K562 (cell line): ENCODE results near the gene DUOXA2. TPM values are rescaled to one million over a fixed set of nuclear protein-coding genes. Genes with fewer than 3 reads are reported as not detected.
"Not testable (repeated sequence)": the region's sequence is repeated elsewhere in the genome, so short reads cannot be mapped to it uniquely, and the experiment has no call there.

Experiments
- ATAC-seq: fragments of 200-7000 bp; cut with Tn5 transposase; 3 replicates; pipeline ENCODE4 v1.9.1; 2020; ENCODE audit warnings: moderate library complexity
- BruUV-seq: library from RNA; stranded (reverse); fragments of 400-500 nt; replicated peaks from 2 replicates; lab custom pipeline; 2021; lab: Mats Ljungman, UMichigan
- CTCF ChIA-PET: fragments of 300-600 bp; formaldehyde crosslinking; extraction: SDS; loops from one replicate; lab custom pipeline; 2021; ENCODE audit warnings: low intra/inter-chr PET ratio; lab: Yijun Ruan, JAX
- POLR2A ChIA-PET: fragments of 300-600, 350-650 bp; sonication (Branson Sonifier 250); formaldehyde crosslinking; extraction: SDS; loops from one replicate; lab custom pipeline; 2021; ENCODE audit warnings: antibody characterized with exemption, inconsistent platforms; lab: Yijun Ruan, JAX
- DNase-seq, 4 experiments: peaks; one replicate each; pipeline versions ENCODE4 v3.0.0 to v3.0.0-alpha.2; 2011 to 2018; ENCODE audit warnings: low spot score in 3 of 4, mixed read lengths in 3 of 4; ENCODE audit errors: extremely low read depth in 1 of 4
- FAIRE-seq: peaks from 2 replicates; lab custom pipeline; 2011; peaks lifted over from hg19 to GRCh38; lab: Jason Lieb, UNC
- H2AFZ ChIP-seq: 2 replicates; pipeline ENCODE4 v1.6.0; 2011; ENCODE audit warnings: low read depth, low read length, control low read depth, inconsistent platforms
- H3K27ac ChIP-seq: fragments of 200-600 bp; 3 replicates; pipeline ENCODE4 v1.8.0; 2011; ENCODE audit warnings: low read depth, mild to moderate bottlenecking, control low read depth, inconsistent platforms, low read length, moderate library complexity, mixed read lengths; ENCODE audit errors: extremely low read depth
- H3K27me3 ChIP-seq, 2 experiments: fragments of 300-600 bp in 1 of 2; 2 replicates in 1 of 2; 3 replicates in 1 of 2; pipeline versions ENCODE4 v1.6.0 to v1.8.0; 2011; ENCODE audit warnings: inconsistent platforms in 2 of 2, low read length in 2 of 2, mild to moderate bottlenecking in 1 of 2, mixed read lengths in 1 of 2, moderate library complexity in 1 of 2; ENCODE audit not compliant: control insufficient read depth in 2 of 2, insufficient read depth in 2 of 2
- H3K36me3 ChIP-seq: fragments of 300-600 bp; 3 replicates; pipeline ENCODE4 v1.8.0; 2011; ENCODE audit warnings: mild to moderate bottlenecking, low read length, inconsistent platforms; ENCODE audit not compliant: control insufficient read depth, insufficient read depth
- H3K4me1 ChIP-seq, 2 experiments: fragments of 200-600 bp in 1 of 2; replicated peaks in 1 of 2; 2 replicates in 1 of 2; 3 replicates in 1 of 2; pipeline versions ENCODE4 v1.5.1 to v1.8.0; 2011; ENCODE audit warnings: inconsistent platforms in 2 of 2, low read length in 2 of 2, mild to moderate bottlenecking in 1 of 2, mixed read lengths in 1 of 2, moderate library complexity in 1 of 2; ENCODE audit not compliant: control insufficient read depth in 2 of 2, insufficient read depth in 2 of 2
- H3K4me2 ChIP-seq: 2 replicates; pipeline ENCODE4 v1.6.1; 2011; ENCODE audit warnings: low read length, control low read depth, inconsistent platforms, mixed read lengths; ENCODE audit not compliant: insufficient read depth
- H3K4me3 ChIP-seq: fragments of 200-600 bp; sonication (generic), shearing (Covaris generic); 2 replicates; pipeline ENCODE4 v1.5.1; 2016; ENCODE audit warnings: control low read depth, inconsistent platforms
- H3K79me2 ChIP-seq: fragments of 200-600 bp; 3 replicates; pipeline ENCODE4 v1.8.0; 2011; ENCODE audit warnings: low read length, inconsistent platforms; ENCODE audit not compliant: control insufficient read depth, insufficient read depth
- H3K9ac ChIP-seq, 2 experiments: 2 replicates each; pipeline versions ENCODE4 v1.6.0 to v1.6.1; 2011; ENCODE audit warnings: low read depth in 2 of 2, low read length in 2 of 2, control low read depth in 1 of 2, inconsistent platforms in 1 of 2, mild to moderate bottlenecking in 1 of 2, mixed read lengths in 1 of 2; ENCODE audit not compliant: insufficient read depth in 1 of 2
- H3K9me1 ChIP-seq: one replicate; pipeline ENCODE4 v1.6.0; 2011; ENCODE audit warnings: inconsistent platforms, mild to moderate bottlenecking, low read length, moderate library complexity; ENCODE audit not compliant: control insufficient read depth, insufficient read depth
- H3K9me3 ChIP-seq: replicated peaks from 2 replicates; pipeline ENCODE4 v1.5.1; 2011; ENCODE audit warnings: low read depth, low read length, inconsistent platforms; ENCODE audit not compliant: control insufficient read depth, insufficient read depth
- H4K20me1 ChIP-seq: replicated peaks from 2 replicates; pipeline ENCODE4 v1.6.1; 2011; ENCODE audit warnings: low read length, inconsistent platforms, mixed read lengths; ENCODE audit not compliant: control insufficient read depth, insufficient read depth
- ARID1B ChIP-seq: fragments of 450-650 bp; IDR thresholded peaks from 2 replicates; pipeline ENCODE4 v1.6.1; 2016; ENCODE audit warnings: antibody characterized with exemption, mild to moderate bottlenecking, inconsistent platforms
- FOSL1 ChIP-seq: fragments of 200-800 bp; sonication (Bioruptor generic); conservative IDR thresholded peaks from 2 replicates; pipeline ENCODE4 v1.6.1; 2016; ENCODE audit warnings: missing genetic modification characterization, missing compliant biosample characterization
- JUND ChIP-seq, 2 experiments: IDR thresholded peaks; 2 replicates in 1 of 2; 3 replicates in 1 of 2; pipeline ENCODE4 v1.6.1; 2011; ENCODE audit warnings: borderline replicate concordance in 2 of 2, low read depth in 2 of 2, low read length in 2 of 2, improper control_type of control experiment in 1 of 2, missing biosample characterization in 1 of 2, missing genetic modification characterization in 1 of 2, missing genetic modification reagents in 1 of 2
- NFE2 ChIP-seq: IDR thresholded peaks from 2 replicates; pipeline ENCODE4 v1.6.1; 2014; ENCODE audit warnings: antibody characterized with exemption, low read depth
- SMARCE1 ChIP-seq: fragments of 450-650 bp; IDR thresholded peaks from 2 replicates; pipeline ENCODE4 v1.7.1; 2016; ENCODE audit warnings: mild to moderate bottlenecking
- SOX6 ChIP-seq: fragments of 450-650 bp; IDR thresholded peaks from 2 replicates; pipeline ENCODE4 v1.6.1; 2014; ENCODE audit warnings: mild to moderate bottlenecking
- WGBS: fragments of 100-300 bp; shearing (Covaris generic); methylation state at CpG from one replicate; pipeline ENCODE4 v1.1.6; 2016; ENCODE audit warnings: low coverage, mixed read lengths; ENCODE audit not compliant: insufficient coverage; ENCODE audit errors: missing lambda C conversion rate; 5-methylcytosine and 5-hydroxymethylcytosine counted together
- in situ Hi-C: fragments of 300-500 bp; cut with MboI; formaldehyde crosslinking; loops from 4 replicates; pipeline ENCODE4 v1.15.0; 2018; ENCODE audit warnings: inconsistent platforms, mixed read lengths
- intact Hi-C: fragments of 100-400 bp; cut with micrococcal nuclease; formaldehyde crosslinking; loops from 2 replicates; pipeline ENCODE4 v1.14.2; 2022
- polyA plus RNA-seq, 8 experiments: library from polyadenylated mRNA; depleted of rRNA in 4 of 8; stranded (reverse) in 5 of 8; unstranded in 3 of 8; fragments of >200 nt; fragmentation: Nextera tagmentation in 2 of 8; fragmentation: Illumina TruSeq in 1 of 8; extraction: Ambion mirVana in 2 of 8; extraction: Trizol in 1 of 8; gene quantifications; 2 replicates each; pipeline versions ENCODE4 v1.2.1 to v1.2.3, GENCODE V29; 2011 to 2014; ENCODE audit warnings: inconsistent platforms in 1 of 8, missing spikeins in 1 of 8
- total RNA-seq, 7 experiments: library from RNA; depleted of rRNA in 6 of 7; stranded (reverse); fragments of >200 nt in 6 of 7; fragmentation: Illumina TruSeq in 2 of 7; extraction: Trizol in 2 of 7; gene quantifications; 2 replicates each; pipeline versions ENCODE4 v1.2.1 to v1.2.3, GENCODE V29; 2011 to 2021; ENCODE audit warnings: low replicate concordance in 1 of 7
- TF ChIP-seq, protein P1 (sequence below), 2 experiments: fragments of 450-650 bp in 1 of 2; sonication (generic) in 1 of 2; formaldehyde crosslinking in 1 of 2; IDR thresholded peaks in 1 of 2; conservative IDR thresholded peaks in 1 of 2; 2 replicates each; pipeline versions ENCODE4 v1.6.1 to v1.8.1; 2016 to 2023; ENCODE audit warnings: mild to moderate bottlenecking in 2 of 2, moderate library complexity in 2 of 2, inconsistent platforms in 1 of 2, missing genetic modification reagents in 1 of 2

The DUOXA2 gene
- total and polyA plus RNA-seq, 9 of the 15 experiments (the other 6 are each of a cell fraction or from before 2014, with no cell fraction given), result not detected

DNA sequence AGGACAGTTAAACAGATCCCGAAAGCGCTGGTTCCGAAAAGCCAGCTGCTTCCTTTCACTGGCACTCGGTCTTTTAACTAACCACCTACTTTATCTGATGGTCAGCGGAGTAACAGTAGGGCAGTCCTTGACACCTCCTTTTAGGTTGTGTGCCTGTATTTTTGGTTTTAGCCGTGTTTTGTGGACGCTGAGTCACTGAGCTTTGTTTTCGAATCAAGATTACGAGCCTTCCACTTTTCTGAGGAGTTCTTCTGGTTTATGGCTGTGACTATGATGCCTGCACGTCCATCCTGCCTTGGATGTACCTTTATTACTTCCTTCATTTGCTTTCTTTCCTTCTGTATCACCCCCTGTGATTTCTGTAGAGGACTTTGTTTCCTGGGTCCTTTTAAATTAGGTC lies 31.7 kb upstream of the DUOXA2 start:
- in situ Hi-C loops; intact Hi-C loops; H3K79me2 ChIP-seq; POLR2A ChIA-PET; H3K9ac ChIP-seq; H3K27me3 ChIP-seq; BruUV-seq; H3K4me2 ChIP-seq; CTCF ChIA-PET; H3K27ac ChIP-seq; H4K20me1 ChIP-seq; H3K36me3 ChIP-seq; H3K9me1 ChIP-seq; H3K4me3 ChIP-seq; H3K9me3 ChIP-seq; TF ChIP-seq JUND (tag; IDR thresholded peaks at IDR 0.05; ENCODE audit: borderline replicate concordance, low read depth, low read length): not testable (repeated sequence)
- Histone ChIP-seq H3K4me1 (peaks cover 18 to 34% of the 10 kb centered on the region in 2 experiments), H2AFZ (peak overlapping the region; percentile 76)
- 0% methylated on average over 5 of the region's 10 CpGs for WGBS
- FAIRE-seq (peak; percentile 95), ATAC-seq (peak; percentile 69), DNase-seq (peak in 1 of 4 experiments; percentile 56)
- TF ChIP-seq SOX6 (peak; percentile 61; the same call in 1 of the 2 replicates), FOSL1 (peak; percentile 36), JUND (IDR thresholded peaks at IDR 0.05; ENCODE audit: borderline replicate concordance, low read depth, low read length) (peak; percentile 25; the same call in 1 of the 2 replicates), SMARCE1 (peak; percentile 32; the same call in 1 of the 2 replicates), NFE2 (peak; percentile 78), ARID1B (peak; percentile 13; the same call in 1 of the 2 replicates)
- TF ChIP-seq, protein P1, sequence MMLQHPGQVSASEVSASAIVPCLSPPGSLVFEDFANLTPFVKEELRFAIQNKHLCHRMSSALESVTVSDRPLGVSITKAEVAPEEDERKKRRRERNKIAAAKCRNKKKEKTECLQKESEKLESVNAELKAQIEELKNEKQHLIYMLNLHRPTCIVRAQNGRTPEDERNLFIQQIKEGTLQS (IDR thresholded peaks at IDR 0.05), result 0 out of 2 replicates have a peak, but pooled peaks have one; percentile 11
- TF ChIP-seq, protein P1 (CRISPR knock-in tag; conservative IDR thresholded peaks at IDR 0.05), result not testable (repeated sequence)
